Prostate gland (tissue), 2 donors: ENCODE results near the gene FLOT1.

Source experiments
- POLR2A ChIP-seq: fragments of 450-650 bp; IDR thresholded peaks from one replicate; pipeline ENCODE4 v1.6.1; 2016; ENCODE audit warnings: antibody characterized with exemption, mild to moderate bottlenecking
- POLR2AphosphoS5 ChIP-seq: sonication (generic); formaldehyde crosslinking; IDR thresholded peaks from one replicate; pipeline ENCODE4 v1.6.1; 2017; ENCODE audit warnings: antibody characterized with exemption
- TF ChIP-seq, protein P1 (sequence below), 4 experiments: fragments of 200-600 bp in 2 of 4; fragments of 450-650 bp in 2 of 4; sonication (generic) in 2 of 4; IDR thresholded peaks; 1 replicate in 3 of 4; 2 replicates in 1 of 4; pipeline ENCODE4 v1.5.1; 2016 to 2019; ENCODE audit warnings: antibody characterized with exemption in 4 of 4, mild to moderate bottlenecking in 2 of 4, moderate library complexity in 2 of 4

DNA sequence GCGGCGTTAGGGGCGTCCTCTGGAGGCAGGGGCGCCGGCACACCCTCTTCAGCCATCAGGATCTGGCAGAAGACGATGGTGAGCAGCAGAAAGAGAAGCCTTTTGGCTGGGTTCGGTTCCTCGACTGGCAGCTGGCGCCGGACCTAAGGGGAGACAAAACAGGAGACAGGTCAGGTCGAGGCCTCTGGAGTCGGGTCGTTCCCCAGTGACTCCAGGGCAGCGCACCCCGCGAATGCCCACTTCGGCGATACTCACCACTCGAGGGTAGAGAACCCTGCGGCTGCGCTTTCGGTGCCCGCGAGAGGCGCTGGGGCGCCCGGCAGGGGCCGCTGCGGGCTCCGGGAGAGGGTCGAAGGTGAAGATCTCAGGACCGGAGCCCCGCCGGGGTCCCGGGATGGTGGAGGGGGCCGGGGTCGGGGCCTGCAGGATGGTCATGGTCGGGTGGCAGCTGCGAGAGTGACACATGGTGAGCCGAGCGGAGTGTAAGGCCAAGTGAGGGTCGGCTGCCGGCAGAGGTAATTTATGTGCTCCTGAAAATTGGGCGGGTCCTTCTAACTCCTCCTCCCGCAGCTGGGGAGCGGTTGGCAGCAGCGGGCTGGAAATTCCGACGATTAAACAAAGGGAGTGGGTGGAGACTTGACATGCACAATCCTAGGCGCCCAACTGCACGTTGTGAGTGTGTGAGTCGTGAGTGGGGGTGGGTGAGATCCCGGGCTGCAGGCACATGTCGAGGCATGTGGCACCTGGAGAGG is 1.7 kb upstream of the FLOT1 start, which contains the start of gene IER3:
- TF ChIP-seq, protein P1, sequence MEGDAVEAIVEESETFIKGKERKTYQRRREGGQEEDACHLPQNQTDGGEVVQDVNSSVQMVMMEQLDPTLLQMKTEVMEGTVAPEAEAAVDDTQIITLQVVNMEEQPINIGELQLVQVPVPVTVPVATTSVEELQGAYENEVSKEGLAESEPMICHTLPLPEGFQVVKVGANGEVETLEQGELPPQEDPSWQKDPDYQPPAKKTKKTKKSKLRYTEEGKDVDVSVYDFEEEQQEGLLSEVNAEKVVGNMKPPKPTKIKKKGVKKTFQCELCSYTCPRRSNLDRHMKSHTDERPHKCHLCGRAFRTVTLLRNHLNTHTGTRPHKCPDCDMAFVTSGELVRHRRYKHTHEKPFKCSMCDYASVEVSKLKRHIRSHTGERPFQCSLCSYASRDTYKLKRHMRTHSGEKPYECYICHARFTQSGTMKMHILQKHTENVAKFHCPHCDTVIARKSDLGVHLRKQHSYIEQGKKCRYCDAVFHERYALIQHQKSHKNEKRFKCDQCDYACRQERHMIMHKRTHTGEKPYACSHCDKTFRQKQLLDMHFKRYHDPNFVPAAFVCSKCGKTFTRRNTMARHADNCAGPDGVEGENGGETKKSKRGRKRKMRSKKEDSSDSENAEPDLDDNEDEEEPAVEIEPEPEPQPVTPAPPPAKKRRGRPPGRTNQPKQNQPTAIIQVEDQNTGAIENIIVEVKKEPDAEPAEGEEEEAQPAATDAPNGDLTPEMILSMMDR (IDR thresholded peaks at IDR 0.05): peak; percentile 33 to 72 (median 52)
- TF ChIP-seq POLR2A (peak; percentile 92), POLR2AphosphoS5 (peak; percentile 88)
